Retinal pigment epithelial cell (primary cell): ENCODE results near the gene MAP4K1.

ENCODE experiments used
- DNase-seq: peaks from one replicate; pipeline ENCODE4 v3.0.0-alpha.2; 2010; ENCODE audit warnings: low read depth
- H3K4me3 ChIP-seq: 2 replicates; pipeline ENCODE4 v1.5.1; 2011; ENCODE audit warnings: mild to moderate bottlenecking, low read length, control low read depth, moderate library complexity
- CTCF ChIP-seq: conservative IDR thresholded peaks from 2 replicates; pipeline ENCODE4 v1.5.1; 2011; ENCODE audit warnings: low read depth, low read length, control low read depth, inconsistent platforms

Gene MAP4K1

GRCh38 chr19:38650172-38650775 is 32.5 kb upstream of the MAP4K1 start:
- no peak for DNase-seq
- TF ChIP-seq CTCF: no peak
- H3K4me3 ChIP-seq: peak overlapping the region; percentile 100

DNA sequence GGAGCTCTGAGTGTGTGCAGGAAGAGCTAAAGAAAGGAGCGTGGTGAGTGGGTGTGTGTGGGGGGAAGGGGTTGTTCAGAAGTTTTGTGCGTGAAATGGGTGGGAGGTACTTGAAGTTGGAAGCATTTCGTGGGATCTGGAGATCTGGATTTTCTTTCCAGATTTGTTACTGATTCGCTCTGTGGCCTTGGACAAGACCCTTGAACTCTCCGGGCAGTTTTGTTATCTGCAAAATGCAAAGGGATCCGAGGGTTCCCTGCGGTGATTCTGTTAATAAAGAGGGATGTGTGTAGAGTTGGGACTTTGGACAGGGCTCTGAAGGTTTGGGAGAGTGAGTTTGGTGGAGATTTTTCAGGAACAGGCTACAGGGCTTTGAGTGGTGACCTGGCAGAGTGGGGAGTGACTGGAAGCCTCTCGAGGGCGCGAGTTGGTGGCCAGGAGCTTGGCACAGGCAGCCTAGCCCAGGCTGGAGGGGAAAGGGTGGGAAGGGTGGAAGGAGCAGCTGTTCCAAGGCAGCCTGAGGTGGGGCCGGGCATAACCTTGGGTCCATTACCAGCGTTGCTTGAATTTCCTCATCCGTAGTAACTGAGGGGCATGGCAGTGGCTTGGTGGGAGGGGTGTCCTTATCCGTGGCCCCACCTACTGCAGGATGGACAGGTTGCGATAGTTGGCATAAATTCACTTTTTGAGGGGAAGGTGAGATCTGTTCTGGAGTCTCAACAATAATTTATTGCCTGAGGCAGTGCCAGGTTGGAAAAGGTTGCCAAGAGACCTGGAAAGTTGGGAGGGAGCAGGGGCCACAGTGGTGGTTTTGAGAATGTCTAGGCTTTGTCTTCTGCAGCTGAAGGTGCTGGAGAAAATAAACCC is 31.8 kb upstream of the MAP4K1 start:
- TF ChIP-seq CTCF: no peak
- DNase-seq: no peak
- peak overlapping the region; percentile 100 for H3K4me3 ChIP-seq

- TF ChIP-seq CTCF: no peak
- no peak for DNase-seq
- peak overlapping the region; percentile 100 for H3K4me3 ChIP-seq
Measured at GRCh38 chr19:38648769-38649304, 31.1 kb upstream of the MAP4K1 start.

GRCh38 chr19:38647966-38648768 is 30.4 kb upstream of the MAP4K1 start:
- H3K4me3 ChIP-seq: peak overlapping the region; percentile 100
- no peak for DNase-seq
- no peak for TF ChIP-seq CTCF

- peak; percentile 83 for DNase-seq
- no peak for TF ChIP-seq CTCF
- H3K4me3 ChIP-seq: peak within 1 kb of the TSS; percentile 100
Measured at GRCh38 chr19:38647368-38647965, 29.7 kb upstream of the MAP4K1 start, which contains the start of gene ACTN4. TSS of gene ACTN4 (plus strand) at chr19:38647649. CDS start at chr19:38647746, 97 bp downstream.

- H3K4me3 ChIP-seq: no peak overlapping the region
- no peak for TF ChIP-seq CTCF
Measured at GRCh38 chr19:38644719-38645118, 27.0 kb upstream of the MAP4K1 start.

More at GRCh38 chr19:38644719-38645118, 27.0 kb upstream of the MAP4K1 start:
- DNase-seq: no peak
